ENCODE results near the gene CTSW. TPM values are rescaled to one million over a fixed set of nuclear protein-coding genes. Genes with fewer than 3 reads are reported as not detected.
"Not testable (repeated sequence)": the region's sequence is repeated elsewhere in the genome, so short reads cannot be mapped to it uniquely, and the experiment has no call there.

CTSW gene, protein sequence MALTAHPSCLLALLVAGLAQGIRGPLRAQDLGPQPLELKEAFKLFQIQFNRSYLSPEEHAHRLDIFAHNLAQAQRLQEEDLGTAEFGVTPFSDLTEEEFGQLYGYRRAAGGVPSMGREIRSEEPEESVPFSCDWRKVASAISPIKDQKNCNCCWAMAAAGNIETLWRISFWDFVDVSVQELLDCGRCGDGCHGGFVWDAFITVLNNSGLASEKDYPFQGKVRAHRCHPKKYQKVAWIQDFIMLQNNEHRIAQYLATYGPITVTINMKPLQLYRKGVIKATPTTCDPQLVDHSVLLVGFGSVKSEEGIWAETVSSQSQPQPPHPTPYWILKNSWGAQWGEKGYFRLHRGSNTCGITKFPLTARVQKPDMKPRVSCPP
- 100 to 1,000 TPM; 124 to 126 TPM for total RNA-seq

DNA sequence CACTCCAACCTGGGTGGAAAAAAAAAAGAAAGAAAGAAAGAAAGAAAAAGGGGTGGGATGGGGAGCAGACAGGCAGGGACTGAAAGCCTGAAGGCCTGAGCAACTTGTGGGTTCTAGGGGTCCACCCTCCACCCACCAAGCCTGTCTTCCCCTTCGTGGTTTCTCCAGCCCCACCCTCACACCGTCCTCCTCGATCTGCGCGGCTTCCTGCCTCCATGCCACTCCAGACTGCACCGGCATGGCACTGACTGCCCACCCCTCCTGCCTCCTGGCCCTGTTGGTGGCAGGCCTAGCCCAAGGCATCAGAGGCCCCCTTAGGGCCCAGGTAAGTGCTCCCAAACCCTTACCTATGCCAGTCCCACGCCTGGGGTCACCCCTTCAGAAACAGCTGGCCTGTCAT, at the start of gene CTSW:
Gene CTSW (plus strand): TSS at position 221 of the 400 bp plus-strand sequence. CDS start 18 bp downstream, at position 239.
- intact Hi-C loops (cut with micrococcal nuclease) = no loop called here
- CTCF ChIA-PET = interaction anchor here (1.2 to 6.6 kb wide), 5 partner anchors 9 to 168 kb away, joined by 3 to 43 read pairs (median 6); partner anchors contain the start of genes CCDC85B, FIBP, KAT5 and MUS81
- Mint-ChIP-seq H3K27ac (peak within 1 kb of the TSS; percentile 91), H3K9me3 (no peaks in the 10 kb centered on the region), H3K36me3 (ENCODE audit: low read depth) (peaks cover 11% of the 10 kb centered on the region), H3K27me3 (no peaks in the 10 kb centered on the region), H3K4me1 (ENCODE audit: low read depth) (peaks cover 55% of the 10 kb centered on the region), H3K4me3 (peak within 1 kb of the TSS; percentile 89)
- no peak for TF ChIP-seq CTCF (IDR thresholded peaks at IDR 0.05)
- POLR2A ChIA-PET = interaction anchor here (0.8 to 28.1 kb wide), 6 partner anchors 10 to 106 kb away, joined by 3 to 560 read pairs (median 4); partner anchors contain the start of genes CCDC85B, CFL1, EFEMP2 and FIBP
- ATAC-seq (peak; percentile 63), DNase-seq (peak; percentile 81)

DNA sequence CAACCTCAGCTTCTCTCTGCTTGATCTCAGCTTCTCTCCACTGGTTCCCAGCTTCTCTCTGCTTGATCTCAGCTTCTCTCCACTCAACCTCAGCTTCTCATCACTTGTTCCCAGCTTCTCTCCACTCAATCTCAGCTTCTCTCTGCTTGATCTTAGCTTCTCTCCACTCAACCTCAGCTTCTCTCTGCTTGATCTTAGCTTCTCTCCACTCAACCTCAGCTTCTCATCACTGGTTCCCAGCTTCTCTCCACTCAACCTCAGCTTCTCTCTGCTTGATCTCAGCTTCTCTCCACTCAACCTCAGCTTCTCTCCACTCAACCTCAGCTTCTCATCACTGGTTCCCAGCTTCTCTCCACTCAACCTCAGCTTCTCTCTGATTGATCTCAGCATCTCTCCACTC, 47.4 kb upstream of the CTSW start:
- intact Hi-C loops (cut with micrococcal nuclease); H3K36me3 Mint-ChIP-seq (ENCODE audit: low read depth); H3K27me3 Mint-ChIP-seq; ATAC-seq; H3K4me3 Mint-ChIP-seq; H3K9me3 Mint-ChIP-seq; DNase-seq: not testable (repeated sequence)
- POLR2A ChIA-PET = interaction anchor here (0.6 to 2.2 kb wide), 8 partner anchors 17 to 485 kb away, joined by 3 to 21 read pairs (median 3); partner anchors contain the start of gene CD248
- peaks cover 39% of the 10 kb centered on the region for H3K4me1 Mint-ChIP-seq (ENCODE audit: low read depth)
- H3K27ac Mint-ChIP-seq = peak overlapping the region; percentile 7
- CTCF ChIA-PET = interaction anchor here (1.0 to 4.4 kb wide), 9 partner anchors 10 to 120 kb away, joined by 3 to 34 read pairs (median 8); partner anchors contain the start of genes AP5B1, KAT5 and MUS81

DNA sequence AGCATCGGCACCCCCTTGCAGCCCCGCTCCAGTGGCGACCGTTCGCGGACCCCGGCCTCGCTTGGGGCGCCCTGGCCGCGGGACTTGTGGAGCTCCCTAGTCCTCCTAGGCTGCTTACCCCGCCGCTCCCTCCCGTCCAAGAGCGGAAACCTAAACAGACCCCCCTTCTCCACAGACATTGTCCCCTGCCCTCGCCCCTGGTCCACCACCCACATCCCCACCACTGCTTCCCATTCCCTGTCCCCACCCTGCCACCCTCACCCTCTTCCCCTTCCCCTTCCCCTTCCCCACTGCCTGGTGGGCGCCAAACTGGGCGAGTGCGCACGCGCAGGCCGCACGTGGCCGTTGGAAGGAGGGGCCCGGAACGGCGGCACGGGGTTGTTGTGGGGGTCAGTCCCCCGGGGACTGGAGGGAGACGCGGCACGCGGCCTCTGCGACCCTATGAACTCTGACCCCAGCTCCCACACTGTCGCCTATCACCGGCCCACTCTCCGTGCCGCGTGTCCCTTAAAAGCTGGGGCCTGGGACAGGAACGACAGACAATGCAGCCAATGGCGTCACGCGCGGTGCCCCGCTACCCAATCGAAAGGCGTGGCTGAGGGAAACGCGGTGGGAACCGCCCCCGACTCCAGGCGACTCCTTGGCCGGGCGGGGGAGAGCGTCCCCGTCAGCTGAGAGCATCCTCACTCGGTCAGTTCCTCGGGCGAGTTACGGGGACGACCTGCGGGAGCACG, 46.2 kb upstream of the CTSW start, which contains the start of gene SNX32:
Gene SNX32 (plus strand): TSS at position 667 of the 734 bp plus-strand sequence. CDS start 103 bp downstream, outside the sequence.
- intact Hi-C loops (cut with micrococcal nuclease) = no loop called here
- Mint-ChIP-seq H3K27me3 (peaks cover 2% of the 10 kb centered on the region), H3K4me1 (ENCODE audit: low read depth) (peaks cover 28% of the 10 kb centered on the region), H3K9me3 (peaks cover 2% of the 10 kb centered on the region), H3K4me3 (no peak within 1 kb of the TSS), H3K27ac (no peak within 1 kb of the TSS), H3K36me3 (ENCODE audit: low read depth) (peaks cover 4% of the 10 kb centered on the region)
- ChIA-PET CTCF (interaction anchor here (0.8 to 4.4 kb wide), 10 partner anchors 15 to 122 kb away, joined by 3 to 34 read pairs (median 8); partner anchors contain the start of genes AP5B1, KAT5 and MUS81), POLR2A (interaction anchor here (1.0 to 2.2 kb wide), 13 partner anchors 11 to 483 kb away, joined by 3 to 21 read pairs (median 3); partner anchors contain the start of genes CD248, KAT5 and MUS81)
- no peak for TF ChIP-seq CTCF (IDR thresholded peaks at IDR 0.05)
- ATAC-seq (peak; percentile 100), DNase-seq (peak; percentile 98)

DNA sequence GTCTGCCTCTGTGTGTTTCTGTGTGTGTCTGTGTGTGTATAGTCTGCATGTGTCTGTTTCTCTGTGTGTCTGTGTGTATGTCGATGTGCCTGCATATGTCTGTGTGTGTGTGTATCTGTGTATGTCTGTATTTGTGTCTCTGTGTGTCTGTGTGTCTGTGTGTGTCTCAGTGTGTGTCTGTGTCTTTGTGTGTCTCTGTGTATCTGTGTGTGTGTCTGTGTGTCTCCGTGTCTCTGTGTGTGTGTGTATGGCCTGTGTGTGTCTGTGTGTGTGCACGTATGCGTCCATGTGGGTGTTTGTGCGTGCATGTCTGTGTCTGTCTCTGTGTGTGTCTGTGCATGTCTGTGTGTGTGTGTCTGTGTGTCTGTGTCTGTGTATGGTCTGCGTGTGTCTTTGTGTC, 45.4 kb upstream of the CTSW start:
- H3K9me3 Mint-ChIP-seq = peaks cover 2% of the 10 kb centered on the region
- no peak for TF ChIP-seq CTCF (IDR thresholded peaks at IDR 0.05)
- peaks cover 4% of the 10 kb centered on the region for H3K36me3 Mint-ChIP-seq (ENCODE audit: low read depth)
- peaks cover 2% of the 10 kb centered on the region for H3K27me3 Mint-ChIP-seq
- H3K4me3 Mint-ChIP-seq = no peak overlapping the region
- no peak overlapping the region for H3K27ac Mint-ChIP-seq
- DNase-seq (no peak), ATAC-seq (peak; percentile 2)
- POLR2A ChIA-PET = interaction anchor here (1.0 to 2.2 kb wide), 6 partner anchors 11 to 123 kb away, joined by 3 to 21 read pairs (median 4); partner anchors contain the start of genes KAT5 and MUS81
- intact Hi-C loops (cut with micrococcal nuclease) = no loop called here
- CTCF ChIA-PET = interaction anchor here (1.7 to 4.1 kb wide), 3 partner anchors 16 to 115 kb away, joined by 5 to 28 read pairs (median 24); no protein-coding TSS in a partner anchor
- H3K4me1 Mint-ChIP-seq (ENCODE audit: low read depth) = peaks cover 23% of the 10 kb centered on the region

DNA sequence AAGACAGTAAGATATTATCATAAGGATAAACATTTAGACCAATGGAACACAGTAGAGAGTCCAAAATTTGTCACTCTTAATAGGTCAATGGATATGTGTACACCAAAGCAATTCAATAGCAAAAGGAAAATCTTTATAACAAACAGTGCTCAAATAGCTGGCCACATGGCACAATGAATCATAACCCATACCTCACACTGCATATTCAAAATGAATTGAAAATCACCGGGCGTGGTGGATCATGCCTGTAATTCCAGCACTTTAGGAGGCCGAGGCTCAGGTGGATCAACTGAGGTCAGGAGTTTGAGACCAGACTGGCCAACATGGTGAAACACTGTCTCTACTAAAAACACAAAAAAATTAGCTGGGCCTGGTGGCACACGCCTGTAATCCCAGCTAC, 37.5 kb upstream of the CTSW start:
- ATAC-seq (no peak), DNase-seq (no peak)
- ChIA-PET CTCF (no interaction called here), POLR2A (no interaction called here)
- no peak overlapping the region for H3K27ac Mint-ChIP-seq
- no peaks in the 10 kb centered on the region for H3K27me3 Mint-ChIP-seq
- intact Hi-C loops (cut with micrococcal nuclease) = no loop called here
- no peaks in the 10 kb centered on the region for H3K4me1 Mint-ChIP-seq (ENCODE audit: low read depth)
- H3K4me3 Mint-ChIP-seq = no peak overlapping the region
- H3K9me3 Mint-ChIP-seq = no peaks in the 10 kb centered on the region
- no peaks in the 10 kb centered on the region for H3K36me3 Mint-ChIP-seq (ENCODE audit: low read depth)
- TF ChIP-seq CTCF (IDR thresholded peaks at IDR 0.05) = no peak
